Activated naive CD8-positive, alpha-beta T cell treated with anti-CD3 and anti-CD28 coated beads, Interleukin-2, amount 10 ng/mL, durations not matched to agents 7 days and 5 days (primary cell): Measurements from ENCODE around the gene ZNF581. TPM values are rescaled to one million over a fixed set of nuclear protein-coding genes. Genes with fewer than 3 reads are reported as not detected.
A peak's percentile ranks its signal among the peaks of the same experiment; 100 is the strongest.

Source experiments
- ATAC-seq: fragments of 150-1000 bp; cut with Tn5 transposase; one replicate; pipeline ENCODE4 v1.10.0; 2021; ENCODE audit warnings: low read depth, moderate library complexity
- POLR2A ChIA-PET: fragments of 350-600 bp; sonication (Branson Sonifier 250); formaldehyde crosslinking; loops from one replicate; lab custom pipeline; 2021; ENCODE audit warnings: antibody characterized with exemption; lab: Charles Lee
- DNase-seq: peaks from one replicate; pipeline ENCODE4 v3.0.0; 2021
- H3K27ac Mint-ChIP-seq: one replicate; pipeline ENCODE4 v1.8.0; 2022; ENCODE audit warnings: mild to moderate bottlenecking, mixed read lengths
- H3K27me3 Mint-ChIP-seq: one replicate; pipeline ENCODE4 v1.8.0; 2022; ENCODE audit warnings: mild to moderate bottlenecking, moderate library complexity, mixed read lengths
- H3K36me3 Mint-ChIP-seq: one replicate; pipeline ENCODE4 v1.8.0; 2021; ENCODE audit warnings: mild to moderate bottlenecking, mixed read lengths
- H3K4me1 Mint-ChIP-seq: one replicate; pipeline ENCODE4 v1.8.0; 2021; ENCODE audit warnings: mixed read lengths
- H3K4me3 Mint-ChIP-seq: one replicate; pipeline ENCODE4 v1.8.0; 2022; ENCODE audit warnings: mild to moderate bottlenecking, moderate library complexity, mixed read lengths
- H3K9me3 Mint-ChIP-seq: one replicate; pipeline ENCODE4 v1.8.0; 2021; ENCODE audit warnings: mixed read lengths
- total RNA-seq, 2 experiments: library from RNA; stranded (reverse); gene quantifications; one replicate each; pipeline ENCODE4 v1.2.3, GENCODE V29; 2021

ZNF581 gene
- total RNA-seq, 2 experiments from 2014 or later, result 28.6 to 31.7 TPM

- DNase-seq (no peak), ATAC-seq (no peak)
- no peak overlapping the region for H3K27ac Mint-ChIP-seq
- peaks cover 8% of the 10 kb centered on the region for H3K4me1 Mint-ChIP-seq
- no peaks in the 10 kb centered on the region for H3K27me3 Mint-ChIP-seq
- H3K36me3 Mint-ChIP-seq, result peaks cover 5% of the 10 kb centered on the region
- no peak overlapping the region for H3K4me3 Mint-ChIP-seq
- POLR2A ChIA-PET, result interaction anchor here (0.6 kb wide), 1 partner anchor 1298 kb away, joined by 3 read pairs; no protein-coding TSS in a partner anchor
- no peaks in the 10 kb centered on the region for H3K9me3 Mint-ChIP-seq
These were observed 27.0 kb downstream of the ZNF581 start for GRCh38 chr19:55670280-55671053.

- Mint-ChIP-seq H3K27ac (no peak overlapping the region), H3K4me3 (no peak overlapping the region), H3K9me3 (no peaks in the 10 kb centered on the region), H3K36me3 (peaks cover 7% of the 10 kb centered on the region), H3K4me1 (peaks cover 10% of the 10 kb centered on the region), H3K27me3 (no peaks in the 10 kb centered on the region)
- POLR2A ChIA-PET, result interaction anchor here (0.6 to 1.2 kb wide), 2 partner anchors 14 to 1299 kb away, joined by 3 to 9 read pairs; no protein-coding TSS in a partner anchor
- no peak for ATAC-seq
- no peak for DNase-seq
These were observed 27.6 kb downstream of the ZNF581 start for GRCh38 chr19:55671054-55671378.

- Mint-ChIP-seq H3K4me3 (no peak overlapping the region), H3K27ac (no peak overlapping the region), H3K4me1 (peaks cover 22% of the 10 kb centered on the region), H3K36me3 (peaks cover 7% of the 10 kb centered on the region), H3K27me3 (no peaks in the 10 kb centered on the region), H3K9me3 (no peaks in the 10 kb centered on the region)
- POLR2A ChIA-PET, result no interaction called here
- no peak for DNase-seq
- no peak for ATAC-seq
These were observed 29.0 kb downstream of the ZNF581 start for GRCh38 chr19:55672418-55672817.

- ATAC-seq (no peak), DNase-seq (no peak)
- Mint-ChIP-seq H3K36me3 (peaks cover 8% of the 10 kb centered on the region), H3K4me3 (no peak overlapping the region), H3K27ac (peak overlapping the region; percentile 62), H3K4me1 (peaks cover 32% of the 10 kb centered on the region), H3K27me3 (no peaks in the 10 kb centered on the region), H3K9me3 (no peaks in the 10 kb centered on the region)
- POLR2A ChIA-PET, result interaction anchor here (0.5 to 0.8 kb wide), 2 partner anchors 13 to 53 kb away, joined by 3 read pairs; no protein-coding TSS in a partner anchor
These were observed 30.0 kb downstream of the ZNF581 start for GRCh38 chr19:55673465-55673864.

- ATAC-seq, result no peak
- DNase-seq, result no peak
- H3K4me3 Mint-ChIP-seq, result no peak overlapping the region
- no peaks in the 10 kb centered on the region for H3K27me3 Mint-ChIP-seq
- H3K9me3 Mint-ChIP-seq, result no peaks in the 10 kb centered on the region
- H3K27ac Mint-ChIP-seq, result peak overlapping the region; percentile 62
- peaks cover 33% of the 10 kb centered on the region for H3K4me1 Mint-ChIP-seq
- POLR2A ChIA-PET, result interaction anchor here (0.5 kb wide), 1 partner anchor 54 kb away, joined by 3 read pairs; no protein-coding TSS in a partner anchor
- H3K36me3 Mint-ChIP-seq, result peaks cover 10% of the 10 kb centered on the region
These were observed 30.4 kb downstream of the ZNF581 start for GRCh38 chr19:55673889-55674288.

- no peak for ATAC-seq
- H3K27me3 Mint-ChIP-seq, result no peaks in the 10 kb centered on the region
- peaks cover 34% of the 10 kb centered on the region for H3K4me1 Mint-ChIP-seq
- peaks cover 10% of the 10 kb centered on the region for H3K36me3 Mint-ChIP-seq
- H3K27ac Mint-ChIP-seq, result peak overlapping the region; percentile 74
- DNase-seq, result no peak
- H3K9me3 Mint-ChIP-seq, result no peaks in the 10 kb centered on the region
- H3K4me3 Mint-ChIP-seq, result peak overlapping the region; percentile 62
- POLR2A ChIA-PET, result no interaction called here
These were observed 31.0 kb downstream of the ZNF581 start for GRCh38 chr19:55674459-55674840.

- POLR2A ChIA-PET, result no interaction called here
- peak within 1 kb of the TSS; percentile 97 for H3K27ac Mint-ChIP-seq
- H3K36me3 Mint-ChIP-seq, result peaks cover 13% of the 10 kb centered on the region
- H3K4me3 Mint-ChIP-seq, result peak within 1 kb of the TSS; percentile 99
- H3K27me3 Mint-ChIP-seq, result no peaks in the 10 kb centered on the region
- ATAC-seq, result peak; percentile 93
- H3K4me1 Mint-ChIP-seq, result peaks cover 34% of the 10 kb centered on the region
- peak; percentile 96 for DNase-seq
- H3K9me3 Mint-ChIP-seq, result no peaks in the 10 kb centered on the region
These were observed 31.6 kb downstream of the ZNF581 start, which contains the start of gene EPN1 for GRCh38 chr19:55674841-55675660. EPN1 (plus strand) TSS chr19:55675226; CDS start chr19:55678628, 3,402 bp downstream.

- no peaks in the 10 kb centered on the region for H3K9me3 Mint-ChIP-seq
- peak overlapping the region; percentile 97 for H3K27ac Mint-ChIP-seq
- peaks cover 13% of the 10 kb centered on the region for H3K36me3 Mint-ChIP-seq
- no peaks in the 10 kb centered on the region for H3K27me3 Mint-ChIP-seq
- peak overlapping the region; percentile 99 for H3K4me3 Mint-ChIP-seq
- no peak for DNase-seq
- ATAC-seq, result no peak
- POLR2A ChIA-PET, result no interaction called here
- H3K4me1 Mint-ChIP-seq, result peaks cover 34% of the 10 kb centered on the region
These were observed 32.4 kb downstream of the ZNF581 start for GRCh38 chr19:55675661-55676354.

GRCh38 chr19:55676383-55676782 is 32.9 kb downstream of the ZNF581 start:
- POLR2A ChIA-PET, result no interaction called here
- Mint-ChIP-seq H3K27me3 (no peaks in the 10 kb centered on the region), H3K4me1 (peaks cover 31% of the 10 kb centered on the region), H3K27ac (peak overlapping the region; percentile 15), H3K4me3 (peak overlapping the region; percentile 99), H3K9me3 (no peaks in the 10 kb centered on the region), H3K36me3 (peaks cover 10% of the 10 kb centered on the region)
- no peak for ATAC-seq
- no peak for DNase-seq

- Mint-ChIP-seq H3K4me1 (peaks cover 31% of the 10 kb centered on the region), H3K4me3 (peak overlapping the region; percentile 99), H3K27me3 (no peaks in the 10 kb centered on the region), H3K27ac (peak overlapping the region; percentile 15), H3K36me3 (peaks cover 10% of the 10 kb centered on the region), H3K9me3 (no peaks in the 10 kb centered on the region)
- ATAC-seq (no peak), DNase-seq (no peak)
- POLR2A ChIA-PET, result no interaction called here
These were observed 33.5 kb downstream of the ZNF581 start for GRCh38 chr19:55676889-55677505.

GRCh38 chr19:55677572-55678028 is 34.2 kb downstream of the ZNF581 start:
- H3K4me1 Mint-ChIP-seq, result peaks cover 31% of the 10 kb centered on the region
- peak overlapping the region; percentile 59 for H3K27ac Mint-ChIP-seq
- POLR2A ChIA-PET, result no interaction called here
- H3K4me3 Mint-ChIP-seq, result peak overlapping the region; percentile 99
- no peaks in the 10 kb centered on the region for H3K27me3 Mint-ChIP-seq
- no peaks in the 10 kb centered on the region for H3K9me3 Mint-ChIP-seq
- peaks cover 10% of the 10 kb centered on the region for H3K36me3 Mint-ChIP-seq
- no peak for ATAC-seq
- DNase-seq, result no peak

GRCh38 chr19:55678121-55678671 is 34.7 kb downstream of the ZNF581 start:
- H3K4me1 Mint-ChIP-seq, result peaks cover 31% of the 10 kb centered on the region
- no peaks in the 10 kb centered on the region for H3K9me3 Mint-ChIP-seq

More at GRCh38 chr19:55678121-55678671, 34.7 kb downstream of the ZNF581 start:
- POLR2A ChIA-PET, result no interaction called here
- Mint-ChIP-seq H3K36me3 (peaks cover 10% of the 10 kb centered on the region), H3K27ac (peak overlapping the region; percentile 59), H3K27me3 (no peaks in the 10 kb centered on the region), H3K4me3 (peak overlapping the region; percentile 3)
- no peak for ATAC-seq
- DNase-seq, result no peak
